GM12875 (cell line): ENCODE data around the gene TCP11L2.
A peak's percentile ranks its signal among the peaks of the same experiment; 100 is the strongest.

Source experiments
- H3K4me3 ChIP-seq: one replicate; pipeline ENCODE4 v1.5.1; 2011; ENCODE audit warnings: low read depth, low read length, control low read depth
- TF ChIP-seq, protein P1 (sequence below): IDR thresholded peaks from 2 replicates; pipeline ENCODE4 v1.5.1; 2011; ENCODE audit warnings: low read depth, mild to moderate bottlenecking, control low read depth, inconsistent platforms, low read length, moderate library complexity, borderline replicate concordance; ENCODE audit not compliant: insufficient read depth

The TCP11L2 gene

DNA sequence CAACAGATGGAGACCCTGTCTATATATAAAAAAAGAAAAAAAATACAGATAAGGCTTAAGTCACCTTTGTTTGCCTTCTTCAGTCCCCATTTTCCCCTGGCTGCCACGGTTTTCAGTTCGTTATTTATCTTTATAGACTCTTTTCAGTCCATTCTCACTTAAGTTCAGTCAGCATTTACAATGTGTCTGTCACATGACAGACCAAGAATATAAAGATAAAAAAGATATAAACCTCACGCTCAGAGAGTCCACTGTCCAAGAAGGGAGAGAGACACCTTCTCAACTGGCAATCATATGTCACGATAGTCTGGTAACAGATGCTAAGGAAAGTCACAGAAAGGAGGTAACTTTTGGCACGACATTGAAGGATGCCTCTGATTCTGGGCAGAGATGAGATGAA is 41.6 kb downstream of the TCP11L2 start:
- TF ChIP-seq, protein P1, sequence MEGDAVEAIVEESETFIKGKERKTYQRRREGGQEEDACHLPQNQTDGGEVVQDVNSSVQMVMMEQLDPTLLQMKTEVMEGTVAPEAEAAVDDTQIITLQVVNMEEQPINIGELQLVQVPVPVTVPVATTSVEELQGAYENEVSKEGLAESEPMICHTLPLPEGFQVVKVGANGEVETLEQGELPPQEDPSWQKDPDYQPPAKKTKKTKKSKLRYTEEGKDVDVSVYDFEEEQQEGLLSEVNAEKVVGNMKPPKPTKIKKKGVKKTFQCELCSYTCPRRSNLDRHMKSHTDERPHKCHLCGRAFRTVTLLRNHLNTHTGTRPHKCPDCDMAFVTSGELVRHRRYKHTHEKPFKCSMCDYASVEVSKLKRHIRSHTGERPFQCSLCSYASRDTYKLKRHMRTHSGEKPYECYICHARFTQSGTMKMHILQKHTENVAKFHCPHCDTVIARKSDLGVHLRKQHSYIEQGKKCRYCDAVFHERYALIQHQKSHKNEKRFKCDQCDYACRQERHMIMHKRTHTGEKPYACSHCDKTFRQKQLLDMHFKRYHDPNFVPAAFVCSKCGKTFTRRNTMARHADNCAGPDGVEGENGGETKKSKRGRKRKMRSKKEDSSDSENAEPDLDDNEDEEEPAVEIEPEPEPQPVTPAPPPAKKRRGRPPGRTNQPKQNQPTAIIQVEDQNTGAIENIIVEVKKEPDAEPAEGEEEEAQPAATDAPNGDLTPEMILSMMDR = no peak

DNA sequence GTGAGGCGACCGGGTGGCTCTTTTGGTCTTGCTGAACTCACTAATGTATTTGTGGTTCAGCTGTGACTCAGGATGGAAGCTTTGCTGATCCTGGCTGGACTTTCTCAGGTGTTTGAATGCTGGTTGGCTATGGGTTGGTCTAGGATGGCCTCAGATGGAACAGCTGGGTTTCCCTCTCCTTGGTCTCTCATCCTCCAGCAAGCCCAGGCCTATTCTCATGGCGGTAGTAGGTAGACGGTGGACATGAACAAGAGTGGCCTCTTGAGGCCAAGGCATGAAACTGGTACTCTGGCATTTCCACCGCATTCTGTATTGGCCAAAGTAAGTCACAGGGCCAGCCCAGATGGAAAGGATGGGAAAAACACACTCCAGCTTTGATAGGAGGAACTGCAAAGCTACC is 43.2 kb downstream of the TCP11L2 start:
- H3K4me3 ChIP-seq = no peak overlapping the region
- TF ChIP-seq, protein P1 = peak; percentile 30; the same call in 1 of the 2 replicates

More for the DNA sequence above, 41.6 kb downstream of the TCP11L2 start:
- no peak overlapping the region for H3K4me3 ChIP-seq

DNA sequence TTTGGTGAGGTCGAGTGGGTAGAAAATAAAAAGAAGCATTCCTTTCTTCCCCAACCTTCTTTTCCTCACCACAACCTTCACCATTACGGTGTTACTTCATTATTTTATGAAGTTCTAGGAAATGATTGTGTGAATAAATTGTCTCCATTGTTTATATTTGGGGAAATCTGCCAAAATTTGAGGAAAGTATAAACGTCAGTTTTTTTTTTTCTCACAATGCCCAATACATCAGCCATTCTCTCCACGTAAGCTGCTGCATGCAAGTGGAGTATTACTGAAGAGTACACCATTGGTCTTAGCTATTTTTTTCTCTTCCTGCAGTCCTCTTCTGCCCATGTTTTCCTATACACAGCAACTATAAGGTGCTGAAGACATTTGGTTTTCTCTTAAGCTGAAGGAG is 45.9 kb downstream of the TCP11L2 start:
- TF ChIP-seq, protein P1 = no peak
- no peak overlapping the region for H3K4me3 ChIP-seq

DNA sequence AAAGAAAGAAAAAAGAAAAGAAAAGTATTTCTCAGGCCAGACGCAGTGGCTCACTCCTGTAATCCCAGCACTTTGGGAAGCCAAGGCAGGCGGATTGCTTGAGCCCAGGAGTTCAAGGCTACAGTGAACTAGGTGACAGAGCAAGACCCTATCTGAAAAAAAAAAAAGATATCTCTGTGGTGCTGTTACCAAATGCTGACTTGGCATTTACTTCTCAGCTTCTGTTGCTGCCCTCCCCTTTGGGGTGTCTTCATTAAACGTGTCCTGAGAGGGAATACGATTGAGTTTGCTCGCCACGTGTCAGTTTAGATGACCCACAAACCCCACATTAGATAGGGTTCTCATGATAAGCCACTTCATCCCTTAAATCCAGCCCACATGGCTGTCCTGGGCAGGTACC is 50.6 kb downstream of the TCP11L2 start:
- no peak overlapping the region for H3K4me3 ChIP-seq
- TF ChIP-seq, protein P1 = no peak

DNA sequence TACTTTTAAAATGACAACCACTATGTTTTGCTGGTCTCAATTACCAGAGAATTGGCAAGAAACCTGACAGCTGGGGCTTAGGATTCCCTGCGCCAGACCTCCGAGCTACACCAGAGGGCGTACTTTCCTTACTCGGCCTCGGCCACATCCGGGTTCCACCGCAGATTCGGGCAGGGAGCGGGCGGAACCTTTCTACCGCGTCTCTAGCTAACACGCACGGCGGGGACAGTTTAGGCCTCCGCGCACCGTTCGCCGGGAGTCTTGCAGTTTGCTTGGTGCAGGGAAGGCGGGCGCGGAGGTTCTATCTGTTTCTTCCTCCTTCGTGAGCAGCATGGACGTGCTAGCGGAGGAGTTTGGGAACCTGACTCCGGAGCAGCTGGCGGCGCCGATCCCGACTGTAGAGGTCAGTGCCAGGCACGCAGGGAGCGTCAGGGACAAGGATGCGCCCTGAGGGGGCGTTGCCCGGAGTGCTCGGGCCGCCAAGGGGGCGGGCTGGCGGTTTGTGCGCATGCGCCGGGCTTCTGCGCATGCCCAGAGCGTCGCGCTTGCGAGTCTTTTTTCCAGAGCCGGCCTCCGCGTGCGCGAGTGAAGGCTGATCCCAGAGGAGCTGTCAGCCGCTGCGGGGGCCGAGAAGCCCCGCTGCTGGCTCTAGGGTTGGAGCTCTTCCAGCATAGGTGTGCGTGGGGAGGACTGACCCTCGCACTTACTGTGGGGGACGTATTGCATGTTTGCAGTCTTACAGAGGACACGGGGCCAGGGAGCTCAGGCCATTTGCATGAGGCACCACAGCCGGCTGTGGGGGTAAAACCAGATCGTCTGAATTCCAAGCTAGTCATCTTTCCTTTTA is 55.2 kb downstream of the TCP11L2 start, which contains the start of gene POLR3B:
Gene POLR3B (plus strand): TSS at position 200 of the 847 bp plus-strand sequence. CDS start 132 bp downstream, at position 332.
- TF ChIP-seq, protein P1 = peak; percentile 88
- H3K4me3 ChIP-seq = peak within 1 kb of the TSS; percentile 69

DNA sequence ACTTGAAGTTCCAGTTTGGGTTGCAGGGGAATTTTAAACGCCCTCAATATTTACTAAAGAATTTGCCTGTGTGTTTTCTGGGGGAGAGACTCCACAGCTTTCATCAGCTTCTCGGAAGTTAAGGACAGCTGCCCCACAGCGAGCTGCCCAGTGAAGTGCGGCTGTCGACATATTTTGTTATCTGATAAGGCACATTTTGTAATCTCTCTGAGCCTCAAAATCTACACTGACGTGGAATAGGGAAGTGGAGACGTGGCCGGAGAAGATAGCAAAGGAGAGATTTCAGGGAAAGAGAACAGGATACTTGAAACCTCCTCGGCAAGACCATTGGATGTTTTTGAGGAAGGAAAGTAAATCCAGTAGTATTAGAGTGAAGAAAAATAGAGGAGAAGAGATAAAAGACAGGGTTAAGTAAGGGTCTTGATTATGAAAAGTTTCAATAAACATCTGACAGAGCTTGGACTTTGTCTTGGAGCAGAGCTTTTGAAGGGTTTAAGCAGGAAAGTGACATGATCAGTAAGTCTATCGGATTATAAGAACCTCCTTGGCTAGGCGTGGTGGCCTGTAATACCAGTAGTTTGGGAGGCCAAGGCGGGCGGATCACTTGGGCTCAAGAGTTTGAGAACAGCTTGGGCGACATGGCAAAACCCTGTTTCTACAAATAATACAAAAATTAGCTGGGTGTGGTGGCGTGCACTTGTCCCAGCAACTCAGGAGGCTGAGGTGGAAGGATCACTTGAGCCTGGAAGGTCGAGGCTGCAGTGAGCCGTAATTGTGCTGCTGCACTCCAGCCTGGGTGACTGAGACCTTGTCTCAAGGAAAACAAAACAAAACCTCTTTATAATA is 56.1 kb downstream of the TCP11L2 start:
- TF ChIP-seq, protein P1 = no peak

More for the DNA sequence above, 56.1 kb downstream of the TCP11L2 start:
- peak overlapping the region; percentile 69 for H3K4me3 ChIP-seq
